ENCODE results near the gene LRRC46. TPM values are rescaled to one million over a fixed set of nuclear protein-coding genes. Genes with fewer than 3 reads are reported as not detected.
A peak's percentile ranks its signal among the peaks of the same experiment; 100 is the strongest.

The LRRC46 gene
- total and polyA plus RNA-seq, 2 of the 13 experiments (the other 11 are each of a cell fraction or from before 2014, with no cell fraction given) = 0.09 TPM

GRCh38 chr17:47831003-47831933 is at the start of gene LRRC46, which contains the start of gene MRPL10 (continued):
- no peak; the same call in 1 of the 2 replicates for TF ChIP-seq ZNF253 (CRISPR knock-in tag; IDR thresholded peaks at IDR 0.05; ENCODE audit: borderline replicate concordance)
- peak; percentile 39; the same call in 1 of the 2 replicates for TF ChIP-seq PAXIP1 (CRISPR knock-in tag; conservative IDR thresholded peaks at IDR 0.05)
- TF ChIP-seq ZSCAN31 (CRISPR knock-in tag; IDR thresholded peaks at IDR 0.05; ENCODE audit: low read depth) = no peak
- TF ChIP-seq NPAS2 (CRISPR knock-in tag; IDR thresholded peaks at IDR 0.05; ENCODE audit: borderline replicate concordance) = no peak
- TF ChIP-seq ZNF574 (CRISPR knock-in tag; IDR thresholded peaks at IDR 0.05) = peak; percentile 98
- no peak; the same call in 1 of the 2 replicates for TF ChIP-seq SIX4 (CRISPR knock-in tag; IDR thresholded peaks at IDR 0.05)
- peak; percentile 89; the same call in 1 of the 2 replicates for TF ChIP-seq BRD4 (CRISPR knock-in tag; IDR thresholded peaks at IDR 0.05)
- TF ChIP-seq REL (CRISPR knock-in tag; conservative IDR thresholded peaks at IDR 0.05) = no peak
- no peak for TF ChIP-seq ZBTB40 (IDR thresholded peaks at IDR 0.05)
- TF ChIP-seq ZBTB40 (CRISPR knock-in tag; IDR thresholded peaks at IDR 0.05) = peak; percentile 85
- peak; percentile 67; the same call in 1 of the 2 replicates for TF ChIP-seq ZNF605 (CRISPR knock-in tag; IDR thresholded peaks at IDR 0.05)

Measured in HepG2 (cell line).